Progenitor cell of endocrine pancreas (in vitro differentiated cells): Measurements from ENCODE around the gene NPVF. TPM values are rescaled to one million over a fixed set of nuclear protein-coding genes. Genes with fewer than 3 reads are reported as not detected.

ENCODE experiments used
- DNase-seq: peaks from one replicate; pipeline ENCODE4 v3.0.0; 2021; ENCODE audit warnings: low spot score; ENCODE audit not compliant: unreplicated experiment
- H3K27ac Mint-ChIP-seq: 2 replicates; pipeline ENCODE4 v1.8.0; 2021; ENCODE audit warnings: mild to moderate bottlenecking, moderate library complexity, mixed read lengths
- H3K27me3 Mint-ChIP-seq: 2 replicates; pipeline ENCODE4 v1.8.0; 2021; ENCODE audit warnings: mixed read lengths
- H3K36me3 Mint-ChIP-seq: 2 replicates; pipeline ENCODE4 v1.8.0; 2022; ENCODE audit warnings: mixed read lengths; ENCODE audit not compliant: insufficient read depth
- H3K4me1 Mint-ChIP-seq: 2 replicates; pipeline ENCODE4 v1.8.0; 2021; ENCODE audit warnings: low read depth, mixed read lengths
- H3K4me3 Mint-ChIP-seq: 2 replicates; pipeline ENCODE4 v1.8.0; 2021; ENCODE audit warnings: low read depth, mild to moderate bottlenecking, moderate library complexity, mixed read lengths
- H3K9me3 Mint-ChIP-seq: 2 replicates; pipeline ENCODE4 v1.8.0; 2021; ENCODE audit warnings: low read depth, mixed read lengths
- total RNA-seq: library from RNA; stranded (reverse); gene quantifications from 2 replicates; pipeline ENCODE4 v1.2.1, GENCODE V29; 2021
- TF ChIP-seq, protein P1 (sequence below): fragments of 200-600 bp; sonication (generic); IDR thresholded peaks from one replicate; pipeline ENCODE4 v1.5.0; 2021; ENCODE audit warnings: antibody characterized with exemption, mild to moderate bottlenecking; ENCODE audit not compliant: unreplicated experiment

Gene NPVF
- total RNA-seq, 1 donor from 2014 or later: not detected

DNA sequence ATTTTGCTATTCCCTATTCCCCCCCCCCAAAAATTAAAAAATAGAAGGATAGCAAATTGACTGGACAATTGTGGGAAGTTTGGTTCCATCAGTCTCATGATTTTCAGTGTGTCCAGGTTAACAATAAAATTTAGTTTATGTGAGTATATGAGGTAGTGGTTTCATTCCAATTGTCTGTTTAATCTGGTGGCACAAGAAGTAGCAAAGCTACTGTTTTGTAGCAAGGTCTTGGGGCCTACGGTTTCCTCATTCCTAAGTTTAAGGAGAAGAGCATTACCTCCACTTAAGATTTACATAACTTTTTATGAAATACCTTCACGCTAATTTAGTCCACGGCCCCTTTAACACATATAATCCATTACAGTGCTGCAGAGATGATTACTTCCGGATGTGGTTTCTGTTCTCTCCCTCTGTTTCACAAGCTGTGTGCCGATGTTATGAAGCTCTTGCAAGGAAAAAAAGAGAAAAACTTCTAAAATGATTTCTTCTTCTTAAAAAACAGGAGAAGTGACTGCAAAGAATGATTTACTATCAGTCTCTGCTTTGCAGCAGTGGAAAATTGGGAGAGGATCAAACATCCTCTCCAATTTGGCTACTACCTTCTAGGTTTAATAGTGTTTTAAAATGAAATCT, 32.7 kb upstream of the NPVF start:
- TF ChIP-seq, protein P1, sequence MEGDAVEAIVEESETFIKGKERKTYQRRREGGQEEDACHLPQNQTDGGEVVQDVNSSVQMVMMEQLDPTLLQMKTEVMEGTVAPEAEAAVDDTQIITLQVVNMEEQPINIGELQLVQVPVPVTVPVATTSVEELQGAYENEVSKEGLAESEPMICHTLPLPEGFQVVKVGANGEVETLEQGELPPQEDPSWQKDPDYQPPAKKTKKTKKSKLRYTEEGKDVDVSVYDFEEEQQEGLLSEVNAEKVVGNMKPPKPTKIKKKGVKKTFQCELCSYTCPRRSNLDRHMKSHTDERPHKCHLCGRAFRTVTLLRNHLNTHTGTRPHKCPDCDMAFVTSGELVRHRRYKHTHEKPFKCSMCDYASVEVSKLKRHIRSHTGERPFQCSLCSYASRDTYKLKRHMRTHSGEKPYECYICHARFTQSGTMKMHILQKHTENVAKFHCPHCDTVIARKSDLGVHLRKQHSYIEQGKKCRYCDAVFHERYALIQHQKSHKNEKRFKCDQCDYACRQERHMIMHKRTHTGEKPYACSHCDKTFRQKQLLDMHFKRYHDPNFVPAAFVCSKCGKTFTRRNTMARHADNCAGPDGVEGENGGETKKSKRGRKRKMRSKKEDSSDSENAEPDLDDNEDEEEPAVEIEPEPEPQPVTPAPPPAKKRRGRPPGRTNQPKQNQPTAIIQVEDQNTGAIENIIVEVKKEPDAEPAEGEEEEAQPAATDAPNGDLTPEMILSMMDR: no peak
- Mint-ChIP-seq H3K4me1 (no peaks in the 10 kb centered on the region), H3K27me3 (peaks cover 21% of the 10 kb centered on the region), H3K4me3 (no peak overlapping the region), H3K36me3 (no peaks in the 10 kb centered on the region), H3K9me3 (no peaks in the 10 kb centered on the region), H3K27ac (no peak overlapping the region)
- DNase-seq: no peak

DNA sequence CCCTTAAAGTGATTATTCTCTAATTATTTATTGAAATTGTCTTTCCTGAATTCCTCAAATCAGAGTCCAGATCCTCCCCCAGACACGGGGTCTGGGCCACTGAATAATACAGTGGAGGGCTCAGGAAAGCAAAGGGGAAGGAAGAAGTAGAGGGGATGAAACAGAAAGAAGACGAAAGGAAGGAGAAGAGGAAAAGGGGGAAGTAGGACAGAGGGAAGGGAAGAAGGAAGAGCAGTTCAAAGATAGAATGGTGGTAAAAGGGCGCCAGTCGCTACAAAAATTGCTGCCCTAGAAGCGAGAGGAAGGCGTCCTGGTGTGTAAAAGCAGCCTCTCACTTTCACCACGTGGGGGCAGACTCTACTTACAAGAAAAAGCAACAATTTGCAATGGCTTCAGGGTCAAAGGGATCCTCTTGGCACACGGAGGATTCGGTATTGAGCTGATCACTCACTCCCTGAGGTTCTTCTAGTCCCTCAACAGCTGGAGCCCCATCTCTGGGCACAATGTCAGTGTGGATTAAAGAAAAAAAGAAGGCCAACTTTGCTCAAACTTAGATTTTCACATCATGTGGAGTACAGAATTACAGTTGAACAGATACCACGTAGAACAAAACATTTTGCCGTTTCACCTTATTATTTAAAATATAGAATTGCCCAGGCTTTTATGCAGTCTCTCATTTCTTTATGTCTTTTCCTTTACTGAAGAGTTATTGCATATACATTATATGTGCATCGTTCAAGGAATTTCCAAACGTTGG, 31.4 kb upstream of the NPVF start:
- H3K4me1 Mint-ChIP-seq: peaks cover 3% of the 10 kb centered on the region
- peak; percentile 40 for DNase-seq
- H3K9me3 Mint-ChIP-seq: no peaks in the 10 kb centered on the region
- TF ChIP-seq, protein P1: peak; percentile 89
- H3K27ac Mint-ChIP-seq: no peak overlapping the region
- peaks cover 21% of the 10 kb centered on the region for H3K27me3 Mint-ChIP-seq
- H3K36me3 Mint-ChIP-seq: no peaks in the 10 kb centered on the region
- no peak overlapping the region for H3K4me3 Mint-ChIP-seq

DNA sequence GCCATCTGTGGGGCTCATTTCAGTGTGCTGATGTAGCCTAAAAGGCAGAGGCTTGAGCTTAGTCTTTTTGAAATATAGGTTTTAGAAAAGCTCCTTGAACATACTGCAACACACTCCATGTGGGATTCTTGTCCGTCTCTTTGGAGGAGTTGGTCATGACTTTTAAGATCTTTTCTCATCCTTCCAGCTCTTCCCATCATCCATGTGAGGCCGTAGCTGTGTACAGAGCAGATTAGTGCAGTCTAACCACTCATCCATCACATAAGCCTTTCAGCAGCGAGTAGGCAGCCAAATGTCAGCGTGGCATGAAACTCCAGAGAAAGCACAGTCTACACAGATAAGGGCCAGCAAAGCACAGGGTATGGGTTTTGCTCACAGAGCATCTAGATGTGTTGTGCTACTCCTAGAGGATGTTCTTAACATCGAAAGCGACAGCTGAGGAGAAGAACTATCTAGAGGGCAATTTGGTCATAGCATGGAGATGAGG, 28.1 kb upstream of the NPVF start:
- Mint-ChIP-seq H3K4me1 (peaks cover 3% of the 10 kb centered on the region), H3K9me3 (no peaks in the 10 kb centered on the region), H3K27ac (no peak overlapping the region), H3K27me3 (peaks cover 17% of the 10 kb centered on the region), H3K36me3 (no peaks in the 10 kb centered on the region), H3K4me3 (no peak overlapping the region)
- DNase-seq: no peak
- TF ChIP-seq, protein P1: no peak

DNA sequence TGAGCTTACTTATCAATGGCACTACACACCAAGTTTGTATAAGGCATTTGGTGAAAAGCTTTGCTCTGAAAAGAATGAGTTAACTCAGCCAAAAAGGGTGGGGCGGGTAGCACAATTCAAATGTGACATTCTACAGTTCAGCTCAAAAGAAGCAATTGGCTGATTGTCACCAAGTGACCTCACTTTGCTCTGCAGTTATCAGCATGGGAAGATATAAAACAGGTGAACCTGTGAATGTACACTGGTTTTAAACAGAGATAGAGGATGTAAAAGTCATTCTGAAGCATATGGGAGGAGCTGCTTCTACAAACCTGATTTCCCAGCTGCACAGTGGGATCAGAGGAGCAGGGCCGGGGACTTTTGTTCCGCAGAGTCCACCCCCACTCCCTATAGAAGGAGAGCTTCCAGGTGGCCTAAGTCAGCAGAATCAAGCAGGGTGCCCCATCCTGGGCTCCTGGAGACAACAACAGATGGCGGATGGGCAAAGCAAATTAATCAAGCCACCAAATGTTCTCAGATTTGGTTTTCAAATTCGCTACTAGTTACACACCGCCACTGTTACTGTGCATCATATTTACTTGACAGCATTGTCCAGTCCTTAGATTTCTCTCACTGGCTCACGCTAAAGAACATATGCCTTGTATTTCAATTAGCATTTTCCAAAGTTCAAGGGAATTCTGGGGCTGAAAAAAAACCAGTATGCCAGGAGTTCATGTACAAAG, 27.5 kb upstream of the NPVF start:
- Mint-ChIP-seq H3K36me3 (no peaks in the 10 kb centered on the region), H3K9me3 (no peaks in the 10 kb centered on the region), H3K4me1 (peaks cover 3% of the 10 kb centered on the region), H3K4me3 (no peak overlapping the region), H3K27ac (no peak overlapping the region), H3K27me3 (peaks cover 13% of the 10 kb centered on the region)
- TF ChIP-seq, protein P1: no peak
- DNase-seq: no peak

DNA sequence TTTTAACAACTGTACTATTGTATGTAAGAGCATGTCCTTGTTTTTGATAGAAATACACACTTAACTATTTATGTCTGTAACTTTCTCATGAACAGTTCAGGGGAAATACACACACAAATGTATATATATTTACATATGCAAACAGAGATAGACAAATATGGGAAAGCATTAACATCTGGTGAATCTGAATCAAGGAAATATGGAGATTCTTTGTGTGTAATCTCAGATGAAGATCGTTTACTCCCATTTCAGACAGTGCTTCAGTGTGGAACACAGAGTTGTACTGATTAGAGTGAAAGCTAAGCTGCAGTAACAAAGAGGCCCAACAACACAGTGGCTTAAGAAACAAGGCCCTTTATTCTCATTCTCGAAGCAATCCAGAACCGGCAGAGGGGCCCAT, 26.3 kb upstream of the NPVF start:
- H3K9me3 Mint-ChIP-seq: no peaks in the 10 kb centered on the region
- peaks cover 3% of the 10 kb centered on the region for H3K4me1 Mint-ChIP-seq
- TF ChIP-seq, protein P1: no peak

More for the DNA sequence above, 26.3 kb upstream of the NPVF start:
- DNase-seq: no peak
- H3K27me3 Mint-ChIP-seq: peaks cover 9% of the 10 kb centered on the region
- no peak overlapping the region for H3K4me3 Mint-ChIP-seq
- no peak overlapping the region for H3K27ac Mint-ChIP-seq
- H3K36me3 Mint-ChIP-seq: no peaks in the 10 kb centered on the region
